ENCODE measurements around the gene XRN1.

DNA sequence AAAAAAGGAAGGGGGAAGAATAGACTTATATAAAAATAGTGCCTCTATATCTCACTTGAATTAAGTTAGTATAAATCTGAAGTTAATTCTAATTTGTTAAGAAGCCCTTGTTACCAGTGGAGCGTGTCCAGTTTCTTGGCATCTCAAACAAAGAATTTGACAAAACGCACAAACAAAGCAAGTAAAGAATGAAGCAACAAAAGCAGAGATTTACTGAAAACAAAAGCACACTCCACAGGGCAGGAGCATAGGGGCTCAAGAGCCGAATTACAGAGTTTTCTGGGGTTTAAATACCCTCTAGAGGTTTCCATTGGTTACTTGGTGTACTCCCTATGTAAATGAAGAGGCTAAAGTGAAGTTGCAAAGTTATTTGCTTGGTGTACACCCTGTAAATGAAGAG is 188.5 kb downstream of the XRN1 start:
- no peak for TF ChIP-seq POLR2A (IDR thresholded peaks at IDR 0.05)
- no peak for TF ChIP-seq CTCF (IDR thresholded peaks at IDR 0.05)
- no peak for TF ChIP-seq POLR2AphosphoS5 (IDR thresholded peaks at IDR 0.05)
